ENCODE results near the gene PRKG1. TPM values are rescaled to one million over a fixed set of nuclear protein-coding genes. Genes with fewer than 3 reads are reported as not detected.

The PRKG1 gene
- total and polyA plus RNA-seq, 2 of the 8 experiments (the other 6 are each of a cell fraction or from before 2014, with no cell fraction given), result 4.2 to 15.2 TPM

DNA sequence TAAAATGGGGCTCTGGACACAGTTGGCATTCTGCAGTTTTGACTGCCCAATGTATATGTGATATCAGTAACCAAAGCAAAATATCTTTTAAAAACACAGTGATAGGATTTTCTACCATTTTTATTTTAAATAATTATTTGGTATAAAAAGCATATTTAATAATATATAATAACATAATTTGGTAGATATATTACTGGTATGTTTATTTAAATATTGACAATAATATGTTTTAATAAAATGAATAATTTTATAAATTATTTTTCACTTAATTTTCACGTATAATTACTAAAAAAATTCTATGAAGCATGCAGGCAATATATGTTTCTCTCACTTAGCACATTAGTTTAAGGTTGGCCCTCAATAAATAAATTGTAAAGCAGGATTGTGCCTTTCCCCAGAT lies 269.1 kb downstream of the PRKG1 start:
- Histone ChIP-seq H3K27me3 (replicated peaks in 1 of 4; ENCODE audit: control insufficient read depth in 3 of 4, extremely low read depth in 1 of 4, insufficient read depth in 3 of 4, low read length in 3 of 4) (peaks cover 0 to 1% (median 0%) of the 10 kb centered on the region in 4 experiments; a peak in 1 of 7 replicates), H2BK120ac (replicated peaks; ENCODE audit: low read depth, low read length) (no peak overlapping the region), H3K14ac (ENCODE audit: insufficient read length) (no peak overlapping the region), H3K4me2 (ENCODE audit: insufficient read depth in 1 of 2, low read depth in 2 of 2, low read length in 2 of 2) (no peak overlapping the region), H3K4ac (replicated peaks; ENCODE audit: insufficient read length, low read depth, low read length) (no peak overlapping the region), H4K5ac (ENCODE audit: insufficient read length, low read depth, low read length) (no peak overlapping the region), H2AFZ (ENCODE audit: low read length) (no peak overlapping the region), H2AK5ac (ENCODE audit: low read depth, low read length) (no peak overlapping the region), H4K8ac (ENCODE audit: extremely low read depth, insufficient read depth, low read length) (no peak overlapping the region), H2BK5ac (ENCODE audit: low read depth, low read length) (no peak overlapping the region), H3K9ac (replicated peaks in 1 of 4; ENCODE audit: extremely low read depth in 1 of 4, low read depth in 3 of 4, low read length in 3 of 4) (no peak overlapping the region), H3K4me3 (ENCODE audit: extremely low read depth in 1 of 4, insufficient read depth in 2 of 4, low read depth in 3 of 4, low read length in 4 of 4) (no peak overlapping the region), H3K9me3 (ENCODE audit: insufficient read depth in 2 of 2, low read depth in 1 of 2, low read length in 1 of 2) (no peaks in the 10 kb centered on the region), H3K23me2 (ENCODE audit: low read depth, low read length) (no peaks in the 10 kb centered on the region), H3K56ac (replicated peaks; ENCODE audit: insufficient read length, low read depth, low read length) (no peak overlapping the region), H4K91ac (replicated peaks; ENCODE audit: insufficient read length, low read length) (no peak overlapping the region), H2BK20ac (ENCODE audit: low read length) (no peak overlapping the region), H3K79me1 (ENCODE audit: low read depth, low read length) (no peaks in the 10 kb centered on the region), H2BK15ac (ENCODE audit: low read length) (no peak overlapping the region), H3K36me3 (ENCODE audit: control insufficient read depth in 2 of 4, insufficient read depth in 4 of 4, low read length in 3 of 4) (no peaks in the 10 kb centered on the region), H3K27ac (ENCODE audit: low read depth, low read length) (no peak overlapping the region), H3K18ac (ENCODE audit: extremely low read depth, low read length) (no peak overlapping the region), H3K23ac (ENCODE audit: insufficient read length) (no peak overlapping the region), H3K79me2 (ENCODE audit: control insufficient read depth in 1 of 2, insufficient read depth in 2 of 2, low read length in 2 of 2) (no peaks in the 10 kb centered on the region), H4K20me1 (replicated peaks in 1 of 2; ENCODE audit: control insufficient read depth in 1 of 2, insufficient read depth in 2 of 2, low read length in 2 of 2) (no peaks in the 10 kb centered on the region), H2BK12ac (ENCODE audit: low read depth, low read length) (no peak overlapping the region), H3K4me1 (replicated peaks in 1 of 4; ENCODE audit: control insufficient read depth in 3 of 4, insufficient read depth in 4 of 4, low read length in 3 of 4) (peaks cover 0 to 3% (median 0%) of the 10 kb centered on the region in 4 experiments; a peak in 1 of 7 replicates)
- 82% methylated on average over 1 of the region's 1 CpG; no CpG with 5 or more reads in 1 of the 2 experiments for WGBS, 2 experiments (ENCODE audit: extremely low coverage in 1 of 2, insufficient coverage in 1 of 2, insufficient read length in 1 of 2, insufficient replicate concordance in 2 of 2, low coverage in 1 of 2, low lambda C conversion rate in 2 of 2, missing lambda C conversion rate in 1 of 2)
- POLR2A ChIA-PET (ENCODE audit: partially characterized antibody), result interaction anchor here (0.6 kb wide), 1 partner anchor 14 kb away, joined by 3 read pairs; no protein-coding TSS in a partner anchor
- DNase-seq (ENCODE audit: low read depth in 1 of 2, low spot score in 2 of 2) (no peak), FAIRE-seq (no peak)
- CTCF ChIA-PET (ENCODE audit: partially characterized antibody), result interaction anchor here (0.9 kb wide), 1 partner anchor 21 kb away, joined by 3 read pairs; no protein-coding TSS in a partner anchor
- TF ChIP-seq CEBPB (IDR thresholded peaks at IDR 0.05; ENCODE audit: low read depth, low read length) (no peak), SRF (IDR thresholded peaks at IDR 0.05; ENCODE audit: low read depth, low read length) (no peak), ZNF274 (IDR thresholded peaks at IDR 0.05; ENCODE audit: borderline replicate concordance, extremely low read depth, low read length) (no peak), CHD1 (IDR thresholded peaks at IDR 0.05; ENCODE audit: low read depth, low read length) (no peak), BCL11A (IDR thresholded peaks at IDR 0.05; ENCODE audit: low read depth in 2 of 2, low read length in 2 of 2) (no peak), SIX5 (IDR thresholded peaks at IDR 0.05; ENCODE audit: low read depth, low read length) (no peak), EGR1 (IDR thresholded peaks at IDR 0.05; ENCODE audit: borderline replicate concordance, low read depth, low read length) (no peak), CHD2 (IDR thresholded peaks at IDR 0.05; ENCODE audit: low read length) (no peak), MAFK (IDR thresholded peaks at IDR 0.05; ENCODE audit: low read depth, low read length) (no peak), YY1 (IDR thresholded peaks at IDR 0.05; ENCODE audit: low read depth, low read length) (no peak)
- TF ChIP-seq, protein P1, sequence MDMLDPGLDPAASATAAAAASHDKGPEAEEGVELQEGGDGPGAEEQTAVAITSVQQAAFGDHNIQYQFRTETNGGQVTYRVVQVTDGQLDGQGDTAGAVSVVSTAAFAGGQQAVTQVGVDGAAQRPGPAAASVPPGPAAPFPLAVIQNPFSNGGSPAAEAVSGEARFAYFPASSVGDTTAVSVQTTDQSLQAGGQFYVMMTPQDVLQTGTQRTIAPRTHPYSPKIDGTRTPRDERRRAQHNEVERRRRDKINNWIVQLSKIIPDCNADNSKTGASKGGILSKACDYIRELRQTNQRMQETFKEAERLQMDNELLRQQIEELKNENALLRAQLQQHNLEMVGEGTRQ (IDR thresholded peaks at IDR 0.05; ENCODE audit: low read length), result no peak
- TF ChIP-seq, protein P2, sequence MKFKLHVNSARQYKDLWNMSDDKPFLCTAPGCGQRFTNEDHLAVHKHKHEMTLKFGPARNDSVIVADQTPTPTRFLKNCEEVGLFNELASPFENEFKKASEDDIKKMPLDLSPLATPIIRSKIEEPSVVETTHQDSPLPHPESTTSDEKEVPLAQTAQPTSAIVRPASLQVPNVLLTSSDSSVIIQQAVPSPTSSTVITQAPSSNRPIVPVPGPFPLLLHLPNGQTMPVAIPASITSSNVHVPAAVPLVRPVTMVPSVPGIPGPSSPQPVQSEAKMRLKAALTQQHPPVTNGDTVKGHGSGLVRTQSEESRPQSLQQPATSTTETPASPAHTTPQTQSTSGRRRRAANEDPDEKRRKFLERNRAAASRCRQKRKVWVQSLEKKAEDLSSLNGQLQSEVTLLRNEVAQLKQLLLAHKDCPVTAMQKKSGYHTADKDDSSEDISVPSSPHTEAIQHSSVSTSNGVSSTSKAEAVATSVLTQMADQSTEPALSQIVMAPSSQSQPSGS (IDR thresholded peaks at IDR 0.05; ENCODE audit: low read length), result no peak

Data from H1 (cell line).